ENCODE data around the gene MAML3.

The MAML3 gene

DNA sequence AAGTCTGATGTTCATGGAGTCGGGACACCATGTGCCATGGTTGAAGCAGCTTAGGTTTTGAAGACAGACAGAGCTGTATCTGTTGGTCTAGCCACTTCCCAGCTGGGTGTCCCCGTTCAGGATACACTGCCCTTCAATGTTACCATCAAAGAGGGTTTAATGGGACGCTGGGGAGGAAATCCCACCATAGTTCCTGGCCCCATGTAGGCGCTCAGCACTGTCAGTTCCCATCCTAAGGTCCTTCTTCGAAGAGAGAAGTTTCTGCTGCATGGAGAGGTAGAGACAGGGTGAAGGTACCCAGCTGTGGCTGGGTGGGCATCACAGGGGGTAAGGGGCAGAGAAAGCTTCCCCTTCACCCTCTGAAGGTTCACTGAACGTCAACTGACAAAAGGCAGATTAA lies 484.6 kb downstream of the MAML3 start:
- FAIRE-seq = no peak

DNA sequence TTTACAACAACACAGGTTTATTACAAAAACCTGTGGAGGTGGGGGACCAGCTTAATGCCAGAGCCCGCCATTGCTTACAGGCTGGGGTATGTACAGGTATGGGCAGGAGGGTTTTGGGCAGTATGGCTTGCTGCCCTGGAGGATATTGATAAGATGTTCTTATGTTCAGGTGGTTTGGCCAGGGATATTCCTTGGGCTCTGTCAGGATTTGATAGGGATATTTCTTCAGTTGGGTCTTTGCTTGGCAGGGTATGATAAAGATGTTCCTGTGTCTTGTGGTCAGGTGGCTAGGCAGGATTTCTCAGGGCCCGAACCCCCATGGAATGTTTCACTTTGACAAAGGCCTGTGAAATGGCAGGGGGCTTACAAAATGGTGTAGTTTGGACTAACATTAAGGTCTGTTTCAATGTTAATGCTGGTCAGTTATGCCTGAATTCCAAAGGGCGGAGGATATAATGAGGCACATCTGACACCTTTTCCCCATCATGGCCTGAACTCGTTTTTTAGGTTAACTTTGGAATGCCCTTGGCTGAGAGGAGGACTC lies 485.3 kb downstream of the MAML3 start:
- no peak for FAIRE-seq

DNA sequence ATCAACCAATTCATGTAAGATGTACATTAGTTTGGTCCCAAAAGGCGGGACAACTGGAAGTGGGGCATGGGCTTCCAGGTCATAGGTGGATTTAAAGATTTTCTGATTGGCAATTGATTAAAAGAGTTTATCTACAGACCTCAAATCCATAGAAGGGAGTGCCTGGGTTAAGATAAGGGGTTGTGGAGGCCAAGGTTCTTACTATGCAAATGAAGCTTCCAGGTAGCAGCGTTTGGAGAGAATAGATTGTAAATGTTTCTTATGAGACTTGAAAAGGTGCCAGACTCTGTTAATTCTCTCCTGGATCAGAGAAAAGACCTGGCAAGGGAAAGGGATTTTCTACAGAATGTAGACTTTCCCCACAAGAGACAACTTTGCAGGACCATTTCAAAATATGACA lies 485.9 kb downstream of the MAML3 start:
- no peak for FAIRE-seq

Data from islet of Langerhans (tissue), 1 donor.